Stomach (tissue), 4 donors: Measurements from ENCODE around the gene MYH4.

Experiments used
- CTCF ChIP-seq, 7 experiments: fragments of 450-650 bp in 4 of 7; fragments of 200-600 bp in 3 of 7; sonication (generic) in 3 of 7; IDR thresholded peaks; one replicate each; pipeline ENCODE4 v1.5.1; 2016 to 2019; ENCODE audit warnings: antibody characterized with exemption in 7 of 7, control low read depth in 2 of 7, mild to moderate bottlenecking in 1 of 7
- POLR2A ChIP-seq, 4 donors: fragments of 450-650 bp; IDR thresholded peaks; one replicate each; pipeline ENCODE4 v1.6.1; 2016; ENCODE audit warnings: antibody characterized with exemption in 4 of 4, control low read depth in 2 of 4, mild to moderate bottlenecking in 1 of 4, moderate library complexity in 1 of 4

- no peak for TF ChIP-seq CTCF (IDR thresholded peaks at IDR 0.05)
- no peak for TF ChIP-seq POLR2A (IDR thresholded peaks at IDR 0.05)
Measured at GRCh38 chr17:10457952-10458351, 11.4 kb downstream of the MYH4 start.
